ENCODE data around the gene PHLDB3. TPM values are rescaled to one million over a fixed set of nuclear protein-coding genes. Genes with fewer than 3 reads are reported as not detected.

The PHLDB3 gene
- total RNA-seq, 1 donor, result 17.1 TPM

DNA sequence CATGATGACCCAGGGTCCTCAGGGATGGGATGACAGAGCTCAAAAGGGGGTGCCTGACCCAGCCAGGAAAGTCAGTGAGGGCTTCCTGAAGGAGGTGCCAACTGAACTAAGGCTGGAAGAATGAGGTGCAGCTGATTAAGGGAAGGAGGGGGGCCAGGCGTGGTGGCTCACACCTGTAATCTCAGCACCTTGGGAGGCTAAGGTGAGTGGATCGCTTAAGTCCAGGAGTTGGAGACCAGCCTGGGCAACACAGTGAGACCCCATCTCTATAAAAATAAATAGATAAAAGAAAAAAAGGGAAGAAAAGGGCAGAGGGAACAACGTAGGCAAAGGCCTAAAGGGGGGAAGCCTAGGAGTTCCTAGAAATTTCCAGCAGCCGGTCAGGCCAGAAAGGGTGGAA lies 30.1 kb downstream of the PHLDB3 start:
- no peaks in the 10 kb centered on the region for H3K27me3 ChIP-seq (ENCODE audit: insufficient read depth, low read length)
- H3K9me3 ChIP-seq (ENCODE audit: low read depth, low read length), result no peaks in the 10 kb centered on the region
- no peak overlapping the region for H3K4me3 ChIP-seq (ENCODE audit: low read length)
- peaks cover 15% of the 10 kb centered on the region for H3K4me1 ChIP-seq (ENCODE audit: insufficient read depth, low read length)

- Histone ChIP-seq H3K4me3 (ENCODE audit: low read length) (no peak overlapping the region), H3K27me3 (ENCODE audit: insufficient read depth, low read length) (no peaks in the 10 kb centered on the region), H3K4me1 (ENCODE audit: insufficient read depth, low read length) (peaks cover 39% of the 10 kb centered on the region), H3K9me3 (ENCODE audit: low read depth, low read length) (no peaks in the 10 kb centered on the region)
Measured at GRCh38 chr19:43471091-43471490, 33.5 kb downstream of the PHLDB3 start.

GRCh38 chr19:43470288-43470687 lies 34.3 kb downstream of the PHLDB3 start:
- Histone ChIP-seq H3K4me3 (ENCODE audit: low read length) (no peak overlapping the region), H3K27me3 (ENCODE audit: insufficient read depth, low read length) (no peaks in the 10 kb centered on the region), H3K9me3 (ENCODE audit: low read depth, low read length) (no peaks in the 10 kb centered on the region), H3K4me1 (ENCODE audit: insufficient read depth, low read length) (peaks cover 38% of the 10 kb centered on the region)

- H3K4me3 ChIP-seq (ENCODE audit: low read length), result no peak overlapping the region
- peaks cover 41% of the 10 kb centered on the region for H3K4me1 ChIP-seq (ENCODE audit: insufficient read depth, low read length)
- no peaks in the 10 kb centered on the region for H3K9me3 ChIP-seq (ENCODE audit: low read depth, low read length)
- no peaks in the 10 kb centered on the region for H3K27me3 ChIP-seq (ENCODE audit: insufficient read depth, low read length)
Measured at GRCh38 chr19:43469160-43469480, 35.4 kb downstream of the PHLDB3 start.

DNA sequence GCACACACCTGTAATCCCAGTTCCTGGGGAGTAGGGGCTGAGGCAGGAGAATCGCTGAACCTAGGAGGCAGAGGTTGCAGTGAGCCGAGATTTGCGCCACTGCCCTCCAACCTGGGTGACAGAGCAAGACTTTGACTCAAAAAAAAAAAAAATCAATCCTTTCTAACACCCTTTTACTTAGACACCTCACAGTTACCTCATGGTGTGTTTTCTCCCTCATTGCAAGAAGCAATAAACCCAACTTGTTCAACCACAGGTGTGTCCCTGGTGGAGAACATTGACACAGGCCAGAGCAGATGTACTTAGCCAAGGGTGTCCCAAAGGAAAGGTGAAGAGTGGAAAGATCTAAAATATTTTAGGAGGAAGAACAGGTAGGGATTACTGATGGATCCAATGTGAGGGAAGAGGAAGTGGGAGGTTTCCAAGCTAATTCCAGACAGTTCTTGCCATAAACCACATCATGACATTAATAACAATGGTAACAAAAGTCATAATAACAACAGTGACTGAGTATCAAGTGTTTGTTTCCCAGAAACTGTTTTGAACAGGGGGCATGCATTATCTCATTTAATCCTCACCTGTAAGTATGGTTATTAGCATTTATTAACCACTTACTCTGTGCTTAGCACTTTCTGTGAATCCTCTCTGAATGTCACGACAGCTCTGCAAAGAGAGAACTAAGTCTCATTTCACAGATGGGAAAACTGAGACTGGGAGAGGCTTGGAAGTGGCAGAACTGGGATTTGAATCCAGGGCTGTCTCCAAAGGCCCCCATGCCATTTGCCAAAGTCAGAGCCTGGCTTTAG lies 36.0 kb downstream of the PHLDB3 start:
- Histone ChIP-seq H3K4me3 (ENCODE audit: low read length) (no peak overlapping the region), H3K27me3 (ENCODE audit: insufficient read depth, low read length) (no peaks in the 10 kb centered on the region), H3K4me1 (ENCODE audit: insufficient read depth, low read length) (peaks cover 46% of the 10 kb centered on the region), H3K9me3 (ENCODE audit: low read depth, low read length) (no peaks in the 10 kb centered on the region)

DNA sequence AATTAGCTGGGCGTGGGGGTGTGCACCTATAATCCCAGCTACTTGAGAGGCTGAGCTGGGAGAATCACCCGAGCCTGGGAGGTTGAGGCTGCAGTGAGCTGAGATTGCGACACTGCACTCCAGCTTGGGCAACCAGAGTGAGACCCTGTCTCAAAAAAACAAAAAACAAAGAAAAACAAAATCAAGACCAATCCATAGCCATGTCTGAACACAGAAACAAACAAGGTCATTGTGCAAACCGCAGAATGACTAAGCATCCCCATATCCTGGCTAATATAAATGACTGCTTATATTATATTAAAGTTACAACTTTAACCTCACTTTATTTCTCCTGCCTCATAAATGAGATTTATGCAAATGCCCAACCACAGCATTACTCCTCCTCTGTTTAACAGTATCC lies 36.8 kb downstream of the PHLDB3 start:
- no peaks in the 10 kb centered on the region for H3K27me3 ChIP-seq (ENCODE audit: insufficient read depth, low read length)
- no peaks in the 10 kb centered on the region for H3K9me3 ChIP-seq (ENCODE audit: low read depth, low read length)
- peaks cover 51% of the 10 kb centered on the region for H3K4me1 ChIP-seq (ENCODE audit: insufficient read depth, low read length)
- no peak overlapping the region for H3K4me3 ChIP-seq (ENCODE audit: low read length)

DNA sequence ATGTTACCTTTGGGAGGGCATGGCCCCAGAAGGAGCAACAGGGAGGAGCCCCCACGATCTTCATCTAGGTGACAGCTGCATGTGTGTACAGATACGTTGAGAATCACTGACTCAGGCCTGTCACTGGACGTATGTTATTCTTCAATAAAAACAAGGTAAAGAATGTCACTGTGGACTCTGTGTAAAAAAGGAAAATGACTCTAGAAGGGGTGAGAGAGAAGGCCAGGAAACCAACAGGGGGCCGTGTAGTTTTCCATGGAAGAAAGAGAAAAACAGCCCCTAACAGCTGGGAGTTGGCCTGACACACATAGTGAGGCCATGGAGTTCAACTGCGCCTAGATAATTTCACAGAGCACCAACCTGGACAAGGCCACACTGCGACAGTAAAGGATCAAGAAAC lies 37.3 kb downstream of the PHLDB3 start:
- H3K4me1 ChIP-seq (ENCODE audit: insufficient read depth, low read length), result peaks cover 55% of the 10 kb centered on the region
- H3K9me3 ChIP-seq (ENCODE audit: low read depth, low read length), result no peaks in the 10 kb centered on the region
- no peaks in the 10 kb centered on the region for H3K27me3 ChIP-seq (ENCODE audit: insufficient read depth, low read length)
- H3K4me3 ChIP-seq (ENCODE audit: low read length), result no peak overlapping the region

DNA sequence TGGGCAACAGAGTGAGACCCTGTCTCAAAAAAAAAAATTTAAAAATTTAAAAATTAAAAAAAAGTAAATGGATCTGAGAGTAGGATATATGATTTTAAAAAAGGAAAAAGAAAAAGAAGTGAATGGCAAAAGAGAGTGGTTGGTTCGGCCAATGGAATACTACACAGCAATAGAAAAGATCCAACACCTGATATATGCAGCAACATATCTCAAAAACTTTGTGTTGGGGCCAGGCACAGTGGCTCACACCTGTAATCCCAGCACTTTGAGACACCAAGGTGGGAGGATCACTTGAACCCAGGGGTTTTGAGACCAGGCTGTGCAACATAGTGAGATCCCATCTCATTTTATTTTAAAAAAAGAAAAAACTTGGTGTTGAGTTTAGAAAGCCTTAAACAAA lies 37.8 kb downstream of the PHLDB3 start:
- Histone ChIP-seq H3K27me3 (ENCODE audit: insufficient read depth, low read length) (no peaks in the 10 kb centered on the region), H3K4me3 (ENCODE audit: low read length) (no peak overlapping the region), H3K9me3 (ENCODE audit: low read depth, low read length) (no peaks in the 10 kb centered on the region), H3K4me1 (ENCODE audit: insufficient read depth, low read length) (peaks cover 57% of the 10 kb centered on the region)

DNA sequence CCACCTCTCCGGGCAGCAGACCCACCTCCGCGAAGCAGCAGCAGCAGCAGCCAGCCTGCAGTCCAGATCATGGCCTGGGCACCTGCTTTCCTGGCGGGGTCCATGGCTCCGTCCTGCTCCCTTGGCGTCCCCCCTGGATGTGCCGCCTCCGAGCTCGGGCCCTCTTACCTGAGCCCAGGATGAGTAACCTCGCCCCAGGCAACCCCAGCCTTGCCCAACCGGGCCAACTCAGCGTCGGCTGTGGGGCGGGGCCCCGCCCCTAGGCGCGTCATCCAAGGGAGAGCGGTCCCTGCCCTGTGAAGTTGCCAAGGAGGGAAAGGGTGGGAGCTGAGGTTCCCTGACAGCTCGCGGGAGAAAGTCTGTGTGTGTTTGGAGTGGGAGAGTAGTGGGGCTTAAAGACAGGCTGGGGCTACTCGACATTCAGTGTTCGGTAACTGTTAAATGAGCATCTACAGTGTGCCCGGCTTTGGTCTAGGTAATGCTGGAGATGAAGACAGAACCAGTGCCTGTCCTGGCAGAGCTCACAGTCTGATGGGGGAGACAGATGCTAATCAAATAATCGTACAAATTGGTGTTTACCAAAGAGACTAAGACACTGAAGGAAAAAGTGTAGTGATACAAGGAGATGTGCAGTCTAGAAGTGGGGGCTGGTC lies 39.0 kb downstream of the PHLDB3 start, which contains the start of gene LYPD3:
LYPD3 (minus strand) TSS at position 141 of the 653 bp plus-strand sequence; CDS start at position 104, 37 bp downstream.
- Histone ChIP-seq H3K27me3 (ENCODE audit: insufficient read depth, low read length) (no peaks in the 10 kb centered on the region), H3K4me1 (ENCODE audit: insufficient read depth, low read length) (peaks cover 57% of the 10 kb centered on the region), H3K4me3 (ENCODE audit: low read length) (peak within 1 kb of the TSS; percentile 70), H3K9me3 (ENCODE audit: low read depth, low read length) (no peaks in the 10 kb centered on the region)

DNA sequence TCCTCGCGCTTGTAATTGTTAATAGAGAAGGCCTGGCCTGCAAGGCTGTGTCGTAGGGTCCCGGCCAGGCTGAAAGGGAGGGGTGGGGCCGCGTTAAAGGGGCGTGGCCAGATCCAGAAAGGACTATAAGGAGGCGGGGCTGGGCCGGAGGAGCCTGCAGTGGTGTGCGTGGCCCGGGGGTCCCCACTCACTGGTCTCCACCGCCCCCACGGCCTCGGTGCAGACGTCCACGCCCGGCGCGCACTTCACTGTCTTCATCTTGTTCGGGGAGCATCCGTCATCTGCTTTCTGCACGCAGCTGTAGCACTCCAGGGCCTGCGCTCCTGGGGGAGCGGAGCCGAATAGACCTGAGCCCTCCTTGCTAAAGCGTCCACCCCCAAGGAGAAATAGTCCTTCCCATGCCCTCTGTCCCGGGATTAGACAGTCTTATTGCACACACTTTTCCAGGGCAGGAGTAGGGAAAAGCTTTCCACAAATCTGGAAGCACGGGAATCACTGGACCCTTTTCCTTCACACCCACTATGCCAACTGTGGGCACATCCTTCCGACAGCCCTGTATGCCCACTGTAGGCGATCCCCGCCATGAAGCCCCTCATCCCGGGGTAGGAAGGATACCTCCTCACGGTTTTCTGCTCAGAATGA lies 40.3 kb downstream of the PHLDB3 start:
- H3K4me1 ChIP-seq (ENCODE audit: insufficient read depth, low read length), result peaks cover 57% of the 10 kb centered on the region
- H3K4me3 ChIP-seq (ENCODE audit: low read length), result peak overlapping the region; percentile 70
- H3K27me3 ChIP-seq (ENCODE audit: insufficient read depth, low read length), result no peaks in the 10 kb centered on the region
- H3K9me3 ChIP-seq (ENCODE audit: low read depth, low read length), result no peaks in the 10 kb centered on the region

DNA sequence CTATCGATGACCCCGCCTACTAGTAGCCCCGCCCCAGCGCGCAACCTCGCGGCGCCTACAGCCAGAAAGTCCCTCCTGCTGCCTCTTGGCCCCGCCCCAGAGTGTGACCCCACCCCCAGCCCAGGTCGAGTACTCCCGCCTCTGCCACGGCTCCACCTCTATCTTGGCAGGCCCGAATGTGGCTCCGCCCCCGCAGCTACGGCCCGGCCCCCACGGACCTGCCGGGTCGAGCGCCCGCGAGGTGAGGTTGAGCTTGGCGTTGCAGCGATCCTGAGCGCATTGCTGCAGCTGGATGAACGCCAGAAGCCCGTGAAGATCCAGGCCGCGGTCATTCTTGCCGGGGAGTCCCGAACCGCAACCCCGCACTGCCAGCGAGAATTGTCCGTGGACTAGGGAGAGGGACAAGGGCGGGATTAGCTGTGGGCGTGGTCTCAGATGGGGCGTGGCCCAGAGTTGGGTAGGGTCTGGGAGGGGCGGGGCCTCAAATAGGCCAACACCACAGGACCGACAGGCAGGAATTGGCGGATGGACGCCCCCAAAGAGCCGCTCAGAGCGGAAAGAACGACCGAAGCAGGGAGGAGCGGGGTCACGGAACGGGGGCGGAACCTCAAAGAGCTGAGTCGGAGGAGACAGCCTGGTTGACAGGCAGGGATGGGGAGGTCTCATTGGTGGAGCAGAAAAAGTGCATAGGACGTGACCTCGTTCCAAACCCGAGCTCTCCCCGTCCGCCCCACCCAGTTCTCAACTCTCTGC lies 41.0 kb downstream of the PHLDB3 start:
- Histone ChIP-seq H3K27me3 (ENCODE audit: insufficient read depth, low read length) (no peaks in the 10 kb centered on the region), H3K4me1 (ENCODE audit: insufficient read depth, low read length) (peaks cover 51% of the 10 kb centered on the region), H3K9me3 (ENCODE audit: low read depth, low read length) (no peaks in the 10 kb centered on the region), H3K4me3 (ENCODE audit: low read length) (peak overlapping the region; percentile 70)

- peak overlapping the region; percentile 70 for H3K4me3 ChIP-seq (ENCODE audit: low read length)
- H3K9me3 ChIP-seq (ENCODE audit: low read depth, low read length), result no peaks in the 10 kb centered on the region
- H3K27me3 ChIP-seq (ENCODE audit: insufficient read depth, low read length), result no peaks in the 10 kb centered on the region
- H3K4me1 ChIP-seq (ENCODE audit: insufficient read depth, low read length), result peaks cover 44% of the 10 kb centered on the region
Measured at GRCh38 chr19:43462785-43463380, 41.7 kb downstream of the PHLDB3 start.

GRCh38 chr19:43462383-43462782 lies 42.2 kb downstream of the PHLDB3 start:
- Histone ChIP-seq H3K4me3 (ENCODE audit: low read length) (no peak overlapping the region), H3K4me1 (ENCODE audit: insufficient read depth, low read length) (peaks cover 39% of the 10 kb centered on the region), H3K9me3 (ENCODE audit: low read depth, low read length) (no peaks in the 10 kb centered on the region), H3K27me3 (ENCODE audit: insufficient read depth, low read length) (no peaks in the 10 kb centered on the region)

- Histone ChIP-seq H3K4me3 (ENCODE audit: low read length) (no peak overlapping the region), H3K27me3 (ENCODE audit: insufficient read depth, low read length) (no peaks in the 10 kb centered on the region), H3K9me3 (ENCODE audit: low read depth, low read length) (no peaks in the 10 kb centered on the region), H3K4me1 (ENCODE audit: insufficient read depth, low read length) (peaks cover 33% of the 10 kb centered on the region)
Measured at GRCh38 chr19:43461303-43461702, 43.2 kb downstream of the PHLDB3 start.
